GM10266 (cell line): Measurements from ENCODE around the gene RBP2.
"Not testable (repeated sequence)": the region's sequence is repeated elsewhere in the genome, so short reads cannot be mapped to it uniquely, and the experiment has no call there.

Source experiments
- DNase-seq: peaks from one replicate; pipeline ENCODE4 v3.0.0; 2012; ENCODE audit errors: extremely low spot score
- TF ChIP-seq, protein P1 (sequence below): IDR thresholded peaks from 2 replicates; pipeline ENCODE4 v1.5.1; 2012; ENCODE audit warnings: mild to moderate bottlenecking, low read depth; ENCODE audit not compliant: control insufficient read depth, insufficient read depth; ENCODE audit errors: missing control alignments

Gene RBP2

DNA sequence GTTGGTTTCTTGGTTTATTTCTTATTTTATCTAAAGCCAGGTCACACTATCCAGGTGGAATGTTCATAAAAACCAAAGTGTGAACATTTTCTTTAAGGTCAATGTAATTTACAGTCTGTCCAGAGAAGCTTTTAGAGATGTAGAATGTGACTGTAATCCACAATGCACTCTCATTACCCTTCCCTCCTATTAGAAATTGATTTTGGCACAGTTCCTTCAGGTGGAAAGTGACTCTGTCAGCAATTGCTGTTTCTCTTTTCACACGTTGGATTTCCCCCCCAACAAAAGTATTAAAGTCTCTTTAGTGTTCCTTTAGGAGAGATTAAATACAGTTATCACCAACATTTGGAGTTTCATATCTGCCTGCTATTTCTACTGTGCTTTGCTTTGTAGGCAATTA lies 55.3 kb downstream of the RBP2 start:
- DNase-seq = no peak
- TF ChIP-seq, protein P1, sequence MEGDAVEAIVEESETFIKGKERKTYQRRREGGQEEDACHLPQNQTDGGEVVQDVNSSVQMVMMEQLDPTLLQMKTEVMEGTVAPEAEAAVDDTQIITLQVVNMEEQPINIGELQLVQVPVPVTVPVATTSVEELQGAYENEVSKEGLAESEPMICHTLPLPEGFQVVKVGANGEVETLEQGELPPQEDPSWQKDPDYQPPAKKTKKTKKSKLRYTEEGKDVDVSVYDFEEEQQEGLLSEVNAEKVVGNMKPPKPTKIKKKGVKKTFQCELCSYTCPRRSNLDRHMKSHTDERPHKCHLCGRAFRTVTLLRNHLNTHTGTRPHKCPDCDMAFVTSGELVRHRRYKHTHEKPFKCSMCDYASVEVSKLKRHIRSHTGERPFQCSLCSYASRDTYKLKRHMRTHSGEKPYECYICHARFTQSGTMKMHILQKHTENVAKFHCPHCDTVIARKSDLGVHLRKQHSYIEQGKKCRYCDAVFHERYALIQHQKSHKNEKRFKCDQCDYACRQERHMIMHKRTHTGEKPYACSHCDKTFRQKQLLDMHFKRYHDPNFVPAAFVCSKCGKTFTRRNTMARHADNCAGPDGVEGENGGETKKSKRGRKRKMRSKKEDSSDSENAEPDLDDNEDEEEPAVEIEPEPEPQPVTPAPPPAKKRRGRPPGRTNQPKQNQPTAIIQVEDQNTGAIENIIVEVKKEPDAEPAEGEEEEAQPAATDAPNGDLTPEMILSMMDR = no peak

DNA sequence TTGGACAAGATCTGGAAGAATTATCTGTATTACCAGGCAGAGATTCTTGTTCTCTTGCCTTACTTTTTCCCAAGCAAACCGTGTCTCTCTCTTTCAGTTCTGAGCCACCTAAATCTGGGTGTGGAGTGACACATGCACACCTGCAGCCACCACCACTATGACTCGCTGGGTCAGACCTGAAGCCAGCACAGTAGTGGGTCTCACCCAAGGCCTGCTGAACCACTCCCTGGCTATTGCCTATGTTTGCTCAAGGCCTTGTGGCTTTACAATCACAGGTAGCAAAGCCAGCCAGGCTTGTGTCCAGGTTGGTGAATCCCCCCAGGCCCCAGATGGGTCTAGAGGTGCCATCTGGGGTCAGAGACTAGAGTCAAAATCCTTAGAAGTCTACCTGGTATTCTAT lies 58.2 kb downstream of the RBP2 start:
- TF ChIP-seq, protein P1 = no peak
- no peak for DNase-seq

DNA sequence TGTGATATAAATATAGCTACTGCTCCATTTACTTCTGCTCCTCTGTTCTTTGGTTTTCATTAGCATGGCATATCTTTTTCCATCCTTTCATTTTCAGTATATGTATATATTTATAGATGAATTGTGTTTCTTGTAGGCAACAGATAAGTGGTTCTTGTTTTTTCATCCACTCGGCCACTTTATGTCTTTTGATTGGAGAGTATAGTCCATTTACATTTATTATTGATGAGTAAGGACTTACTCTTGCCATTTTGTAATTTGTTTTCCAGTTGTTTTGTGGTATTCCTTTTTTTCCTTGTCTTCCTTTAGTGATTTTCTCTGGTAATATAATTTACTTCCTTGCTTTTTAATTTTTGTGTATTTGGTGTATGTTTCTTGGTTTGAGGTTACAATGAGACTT lies 60.0 kb downstream of the RBP2 start:
- no peak for DNase-seq
- TF ChIP-seq, protein P1 = no peak

DNA sequence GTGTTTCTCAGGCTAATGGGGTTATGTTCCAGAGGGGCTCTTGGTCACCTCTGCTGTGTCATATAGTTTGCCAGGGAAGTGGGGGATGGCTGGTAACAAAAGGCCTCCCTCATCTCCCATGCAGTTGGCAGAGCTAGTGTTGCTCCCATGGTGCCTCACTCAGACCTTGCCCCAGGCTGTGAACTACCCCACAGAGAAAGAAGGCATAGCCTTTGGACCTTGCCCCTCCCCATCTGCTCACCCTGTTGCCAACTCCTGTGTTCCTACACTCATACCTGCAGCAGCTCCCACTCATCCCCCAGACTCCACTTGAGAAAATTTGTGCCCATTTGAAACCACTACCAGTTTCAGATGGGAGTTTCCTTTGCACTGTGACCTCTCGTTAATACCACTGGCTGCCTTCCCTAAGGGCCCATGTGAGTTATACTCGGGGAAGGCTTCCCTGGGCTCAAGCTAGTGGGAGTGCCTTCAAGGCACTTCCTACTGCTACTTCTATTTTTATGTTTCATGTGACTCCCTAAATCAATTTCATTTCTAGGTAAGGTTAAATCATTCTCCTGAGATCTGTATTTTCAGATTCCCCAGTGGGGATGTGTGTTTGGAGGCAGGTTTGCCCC lies 61.6 kb downstream of the RBP2 start:
- TF ChIP-seq, protein P1 = no peak
- no peak for DNase-seq

DNA sequence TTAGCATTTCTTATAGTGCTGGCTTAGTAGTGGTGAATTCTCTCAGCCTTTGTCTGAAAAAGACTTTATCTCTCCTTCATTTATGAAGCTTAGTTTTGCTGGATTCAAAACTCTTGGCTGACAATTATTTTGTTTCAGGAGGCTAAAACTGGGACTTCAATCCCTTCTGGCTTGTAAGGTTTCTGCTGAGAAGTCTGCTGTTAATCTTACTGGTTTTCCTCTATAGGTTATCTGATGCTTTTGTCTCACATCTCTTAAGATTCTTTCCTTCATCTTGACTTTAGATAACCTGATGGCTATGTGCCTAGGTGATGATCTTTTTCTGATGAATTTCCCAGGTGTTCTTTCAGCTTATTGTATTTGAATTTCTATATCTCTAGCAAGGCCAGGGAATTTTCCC lies 63.4 kb downstream of the RBP2 start:
- DNase-seq = not testable (repeated sequence)
